ENCODE results near the gene MMP15. TPM values are rescaled to one million over a fixed set of nuclear protein-coding genes. Genes with fewer than 3 reads are reported as not detected.

The MMP15 gene
- total RNA-seq, 1 donor from 2014 or later: 4.6 TPM

DNA sequence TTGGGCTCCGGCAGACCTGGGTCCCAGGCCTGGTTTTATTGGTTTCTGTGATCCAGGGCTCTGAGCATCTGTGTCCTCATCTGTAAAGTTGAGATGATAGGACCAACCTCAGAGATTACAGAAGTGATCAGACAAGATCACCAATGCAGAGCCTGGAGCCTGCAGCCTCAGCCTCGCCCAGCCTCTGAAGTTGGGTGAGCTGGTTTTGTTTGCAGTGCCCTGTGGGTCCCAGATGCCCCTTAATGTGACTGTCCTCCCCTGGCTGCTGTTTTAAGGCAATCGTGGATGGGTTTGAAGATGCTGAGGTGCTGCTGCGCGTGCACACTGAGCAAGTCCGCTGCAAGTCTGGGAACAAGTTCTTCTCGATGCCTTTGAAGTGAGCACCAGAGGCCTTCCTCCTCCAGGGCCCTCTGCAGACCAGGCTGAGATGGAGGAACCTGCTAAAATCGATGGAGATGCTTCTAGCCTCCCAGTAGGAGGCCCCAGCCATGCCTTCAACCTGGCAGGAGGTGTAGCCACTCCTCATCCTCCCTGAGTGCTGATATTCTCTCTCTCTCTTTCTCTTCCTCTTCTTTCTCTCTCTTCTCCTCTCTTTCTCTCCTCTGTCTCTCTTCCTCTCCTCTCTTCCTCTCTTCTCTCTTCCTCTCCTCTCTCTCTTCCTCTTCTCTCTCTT lies 5.6 kb upstream of the MMP15 start:
- no peak for ATAC-seq

DNA sequence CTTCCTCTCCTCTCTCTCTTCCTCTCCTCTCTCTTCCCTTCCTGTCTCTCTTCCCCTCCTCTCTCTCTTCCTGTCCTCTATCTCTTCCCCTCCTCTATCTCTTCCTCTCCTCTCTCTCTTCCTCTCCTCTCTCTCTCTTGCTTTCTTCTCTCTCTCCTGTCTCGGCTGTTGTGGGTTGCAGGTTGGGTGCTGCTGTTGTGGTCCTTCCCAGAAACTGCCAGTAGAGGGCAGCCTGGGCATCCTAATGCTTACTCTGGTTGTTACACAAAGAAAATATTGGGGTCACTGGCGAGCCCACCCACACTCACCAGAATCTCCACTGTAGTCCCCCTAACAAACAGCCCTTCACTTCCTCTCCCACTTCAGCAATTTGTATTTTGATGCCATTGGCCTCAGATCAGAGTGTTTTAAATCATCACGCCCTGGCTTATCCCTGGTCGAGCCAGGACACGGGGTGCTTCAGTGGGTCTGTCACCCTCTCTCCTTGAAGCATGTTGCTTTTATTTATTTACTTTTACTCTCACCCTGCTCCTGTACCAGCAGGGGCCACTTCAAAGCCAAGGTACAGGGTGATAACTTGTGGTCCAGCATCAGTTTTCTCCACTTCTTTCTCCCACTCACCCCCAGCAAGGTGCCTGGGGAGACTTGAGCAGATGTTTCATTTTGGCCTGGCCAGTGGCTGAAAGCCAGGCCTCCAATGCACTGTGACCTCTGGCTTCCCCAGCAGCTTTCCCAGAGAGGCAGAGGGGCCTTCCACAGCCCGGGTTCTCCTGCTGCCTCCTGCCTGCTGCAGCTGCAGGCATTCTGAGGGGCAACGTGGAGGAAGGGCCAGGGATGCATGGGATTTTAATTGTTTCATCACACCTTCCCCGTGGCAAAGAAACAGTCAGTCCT lies 4.7 kb upstream of the MMP15 start:
- no peak for ATAC-seq

DNA sequence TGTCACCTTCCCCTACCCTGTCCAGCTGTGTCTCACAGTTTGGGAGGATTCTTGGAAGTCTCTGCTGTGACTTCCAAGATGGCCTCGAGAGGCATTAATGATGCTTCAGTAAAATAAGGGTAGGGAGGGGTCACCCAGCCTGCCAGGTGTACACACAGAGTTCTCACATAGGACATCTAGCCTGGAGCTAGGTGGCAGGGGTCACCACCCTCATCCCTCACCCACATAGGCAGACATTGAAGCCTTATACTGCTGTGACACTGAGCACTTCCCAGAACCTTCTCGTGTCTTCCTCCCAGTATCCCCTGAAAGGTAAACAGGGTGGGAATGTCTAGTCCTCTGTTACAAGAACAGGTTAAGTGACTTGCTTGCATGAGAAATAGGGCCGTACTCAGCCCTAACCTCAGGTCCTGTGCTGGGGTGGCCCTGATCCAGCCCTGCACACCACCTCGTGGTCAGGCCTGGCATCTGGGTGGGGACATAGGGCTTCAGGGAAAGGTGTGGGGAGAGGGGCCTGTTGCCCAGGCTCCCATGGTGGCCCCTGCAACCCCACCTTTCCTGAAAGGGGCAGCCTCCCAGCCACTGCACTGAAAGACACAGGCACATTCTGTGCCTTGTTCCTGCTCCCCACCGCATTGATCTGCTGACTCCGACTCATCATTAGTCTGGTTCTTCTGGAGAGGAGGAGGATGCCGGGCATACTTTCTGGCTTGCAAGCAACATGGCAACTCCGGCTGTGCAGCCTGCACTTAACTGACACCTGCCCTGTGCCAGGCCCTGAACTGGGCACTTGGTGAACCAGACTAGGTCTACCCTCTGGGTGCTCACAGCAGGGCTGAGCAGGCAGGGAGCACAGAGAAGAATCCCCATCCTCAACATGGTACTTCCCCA lies 3.6 kb upstream of the MMP15 start:
- peak; percentile 10 for ATAC-seq

DNA sequence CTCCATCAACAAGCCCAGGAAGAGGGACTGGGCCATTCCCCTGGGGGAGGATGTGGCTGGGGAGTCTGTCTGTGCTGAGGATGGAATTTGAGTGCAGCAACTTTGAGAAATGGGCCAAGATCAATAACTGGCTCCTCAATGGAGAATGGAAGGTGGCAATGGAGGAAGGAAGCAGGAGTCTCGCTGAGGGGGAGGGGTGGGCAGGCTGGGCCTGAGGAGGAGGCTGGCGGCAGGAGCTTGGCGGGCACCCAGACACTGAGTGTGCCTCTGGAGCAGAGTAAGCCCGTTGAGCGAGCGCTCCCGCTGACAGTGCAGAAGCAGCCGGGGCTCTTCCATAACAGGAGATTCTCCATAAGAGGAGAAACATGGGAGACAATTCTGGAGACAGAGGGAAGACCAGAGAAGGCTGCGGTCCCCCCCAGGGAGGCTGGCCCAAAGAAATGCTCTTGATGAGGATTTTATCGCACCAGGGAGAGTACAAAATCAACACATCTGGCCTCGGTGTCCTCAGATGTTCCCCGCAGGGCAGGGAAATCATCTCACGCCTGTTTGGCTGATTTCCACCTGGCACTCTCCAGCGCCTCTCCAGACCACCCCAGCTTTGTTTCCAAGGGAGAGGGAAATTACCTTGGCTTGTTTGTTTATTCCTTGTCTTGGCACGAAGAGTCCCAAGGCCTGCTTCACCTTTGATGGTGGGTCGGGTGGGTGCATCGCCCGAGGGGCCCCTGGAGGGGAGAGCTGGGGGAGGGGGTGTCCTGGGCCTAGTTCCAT lies 2.8 kb upstream of the MMP15 start:
- ATAC-seq: peak; percentile 28

DNA sequence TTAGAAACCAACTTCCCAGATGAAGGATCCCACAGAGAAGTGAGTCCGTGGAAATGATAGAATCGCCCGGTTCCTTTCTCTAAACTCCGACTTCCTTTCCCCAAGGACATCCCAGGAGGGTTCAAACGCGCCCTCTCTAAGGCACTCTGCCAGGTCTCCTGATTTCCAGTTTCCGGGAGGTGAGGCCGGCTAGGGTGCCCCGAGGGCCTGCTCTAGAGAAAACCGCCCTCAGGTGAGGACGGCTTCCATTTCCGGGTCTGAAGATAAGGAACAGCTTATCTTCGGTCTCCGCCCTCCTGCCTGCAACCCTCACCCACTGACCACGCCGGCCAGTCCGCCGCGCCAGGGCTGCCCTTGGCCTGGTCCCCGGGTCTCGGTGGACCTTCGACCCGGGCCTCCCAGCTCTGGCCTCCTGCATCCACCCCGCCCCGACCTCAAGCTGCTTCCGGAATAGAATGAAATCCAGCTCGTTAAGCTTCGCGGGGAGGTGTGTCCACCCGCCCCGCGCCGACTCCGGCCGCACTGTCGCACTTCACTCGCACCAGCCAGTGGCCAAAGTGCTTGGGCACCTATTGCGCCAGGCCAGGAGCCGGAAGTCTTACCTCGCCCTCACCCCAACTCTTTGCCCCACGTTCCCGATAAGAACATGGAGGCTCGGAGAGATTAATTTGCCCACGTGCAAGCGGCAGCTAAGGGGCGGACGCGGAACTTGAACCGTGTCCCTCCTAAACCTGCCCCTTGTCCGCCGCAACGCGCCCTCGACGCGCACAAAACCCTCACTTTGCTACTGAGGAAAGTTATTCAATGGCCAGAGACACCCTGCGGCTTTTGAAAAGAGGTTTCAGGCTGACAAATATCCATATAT lies 836 bp upstream of the MMP15 start:
- ATAC-seq: peak; percentile 2

DNA sequence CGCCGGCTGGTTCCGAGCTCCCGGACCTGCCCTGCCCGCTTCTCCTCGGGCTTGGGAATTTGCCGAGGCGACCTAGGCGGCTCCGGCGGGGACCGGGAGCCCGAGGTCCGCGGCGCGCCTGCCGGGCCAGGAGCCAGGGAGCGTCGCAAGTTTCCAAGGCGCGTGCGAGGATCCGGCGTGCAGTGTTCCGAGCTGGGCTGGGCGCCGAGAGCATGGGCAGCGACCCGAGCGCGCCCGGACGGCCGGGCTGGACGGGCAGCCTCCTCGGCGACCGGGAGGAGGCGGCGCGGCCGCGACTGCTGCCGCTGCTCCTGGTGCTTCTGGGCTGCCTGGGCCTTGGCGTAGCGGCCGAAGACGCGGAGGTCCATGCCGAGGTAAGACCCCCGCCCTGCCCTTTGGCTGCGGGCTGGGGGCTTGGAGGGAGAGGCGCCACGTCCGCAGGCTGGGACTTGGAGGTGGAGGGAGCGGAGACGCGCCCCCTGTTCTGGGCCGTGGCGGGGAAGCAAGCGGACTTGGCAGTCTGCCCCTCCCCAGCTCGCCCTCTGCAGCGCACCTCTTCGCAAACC lies 668 bp downstream of the MMP15 start:
- peak; percentile 18 for ATAC-seq

DNA sequence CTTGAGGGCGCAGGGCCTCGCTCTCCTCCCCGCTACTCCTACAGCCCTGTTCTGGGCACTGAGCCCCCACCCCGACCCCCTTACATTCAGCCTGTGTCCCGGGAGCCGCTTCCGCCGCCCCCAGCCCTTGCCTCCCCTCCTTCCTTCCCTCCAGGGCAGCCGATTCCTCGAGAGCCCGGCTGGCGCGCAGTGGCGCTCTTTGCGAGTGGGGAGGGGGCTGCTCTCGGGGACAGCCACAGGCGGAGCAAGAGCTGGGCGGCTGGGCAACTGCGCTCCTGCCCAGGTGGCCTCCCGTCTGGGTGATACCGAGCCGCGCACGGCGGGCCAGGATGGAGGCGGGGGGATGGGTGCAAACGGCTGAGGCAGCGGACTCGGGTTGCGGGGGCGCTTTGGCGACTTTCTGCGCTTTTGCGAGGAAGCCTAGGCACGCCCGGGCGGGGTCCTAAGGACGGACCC lies 1.2 kb downstream of the MMP15 start:
- no peak for ATAC-seq

DNA sequence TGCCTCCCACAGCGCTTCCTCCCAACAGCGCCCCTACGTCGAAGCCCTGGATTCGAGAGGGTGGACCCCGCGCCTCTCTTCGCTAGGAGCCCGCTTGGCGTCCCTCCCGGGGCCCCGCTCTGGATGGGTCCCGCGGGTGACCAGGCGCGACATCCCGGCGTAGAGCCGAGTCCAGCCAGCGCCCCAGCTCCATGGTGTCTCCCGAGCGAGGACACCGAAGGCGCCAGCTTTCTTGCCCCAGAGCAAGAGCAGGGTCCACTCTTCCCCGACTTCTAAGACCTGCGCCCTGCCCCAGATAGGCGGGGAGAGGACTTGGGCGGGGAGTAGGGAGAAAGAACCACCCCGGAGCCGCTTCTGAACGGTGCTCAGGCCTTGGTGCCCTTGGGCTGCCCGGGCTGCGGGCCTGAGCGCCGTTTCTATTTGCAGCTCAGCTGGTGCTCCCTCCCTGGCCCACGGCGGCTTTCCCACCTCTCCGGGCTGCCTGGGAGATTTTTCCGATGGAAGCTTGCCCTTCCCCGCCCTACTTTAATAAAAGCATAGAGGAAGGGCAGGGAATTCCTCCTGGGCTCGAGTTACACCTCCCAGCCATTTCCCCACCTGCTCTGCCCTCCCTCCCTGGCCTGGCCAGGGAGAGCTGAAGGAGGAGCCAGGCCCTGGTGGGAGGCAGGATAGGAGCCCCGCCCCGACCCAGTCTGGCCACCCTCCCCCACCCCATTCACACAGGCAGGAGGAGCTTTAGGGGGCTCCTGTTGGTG lies 1.8 kb downstream of the MMP15 start:
- peak; percentile 29 for ATAC-seq

DNA sequence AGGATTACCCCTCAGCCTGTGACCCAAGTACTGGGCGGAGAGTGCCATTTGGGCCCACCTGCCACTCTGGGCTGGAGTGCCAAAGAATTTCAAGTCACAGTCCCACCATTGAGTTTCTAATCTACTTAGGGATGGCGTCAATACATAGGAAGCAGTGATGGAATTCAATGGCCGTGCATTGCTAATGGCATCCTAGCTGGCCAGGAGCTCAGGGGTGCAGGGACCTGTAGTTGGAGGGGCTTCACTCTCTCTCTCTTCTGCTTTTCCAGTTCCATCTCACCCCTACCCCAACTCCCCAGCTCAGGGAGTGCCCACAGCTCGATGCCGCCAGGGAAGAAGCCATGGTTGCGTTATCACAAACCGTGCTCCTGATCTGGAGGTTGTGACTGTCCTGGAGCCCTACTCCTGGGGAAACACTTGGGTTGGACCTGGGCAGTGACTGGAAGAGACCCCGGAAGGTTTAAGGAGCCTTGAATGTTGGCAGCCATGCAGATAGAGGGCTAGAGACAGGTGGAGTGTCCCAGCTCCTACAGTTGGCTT lies 2.4 kb downstream of the MMP15 start:
- ATAC-seq: no peak

DNA sequence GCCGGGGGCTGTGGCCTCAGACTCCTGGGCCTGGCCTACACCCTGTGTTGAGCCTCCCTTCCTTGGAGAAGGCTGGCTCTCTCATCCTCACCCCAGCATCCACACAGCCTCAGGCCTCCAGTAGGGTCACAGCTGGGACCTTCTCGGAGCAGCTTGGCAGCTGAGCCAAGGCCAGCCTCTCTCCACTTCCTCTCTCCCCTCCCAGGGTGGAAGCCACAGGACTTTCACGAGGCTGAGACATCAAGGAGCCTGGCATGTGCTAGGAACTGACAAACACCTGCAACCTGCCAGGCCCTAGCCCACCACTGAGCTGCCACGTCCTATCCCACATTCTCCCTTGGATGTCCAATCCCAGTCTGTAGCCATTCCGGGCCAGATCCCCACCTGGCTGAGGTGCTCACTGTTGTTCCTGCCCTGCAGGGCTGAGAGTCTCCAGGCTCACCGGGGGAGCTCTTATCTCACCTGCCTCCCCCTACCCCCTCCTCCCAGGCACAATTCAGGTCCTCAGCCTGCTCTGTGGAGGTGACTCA lies 3.1 kb downstream of the MMP15 start:
- no peak for ATAC-seq

DNA sequence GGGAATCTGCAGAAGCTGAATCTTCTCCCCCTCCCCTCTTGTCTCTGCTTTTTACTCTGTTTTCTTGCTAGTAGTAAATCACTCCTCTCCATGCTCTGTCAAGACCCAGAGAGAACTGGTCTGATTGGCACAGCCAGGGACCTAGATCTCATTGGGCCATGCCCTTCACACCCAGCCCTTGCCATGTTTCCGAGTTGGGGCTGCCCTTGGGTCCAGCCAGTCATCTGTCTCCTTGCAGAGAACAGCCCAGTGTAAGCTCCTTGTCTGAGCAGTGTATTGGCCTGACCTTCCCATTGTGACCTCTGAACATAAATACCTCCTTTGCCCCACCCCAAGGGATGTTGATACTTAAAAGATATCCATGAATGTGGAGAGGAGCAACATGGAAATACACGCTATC lies 3.9 kb downstream of the MMP15 start:
- no peak for ATAC-seq

DNA sequence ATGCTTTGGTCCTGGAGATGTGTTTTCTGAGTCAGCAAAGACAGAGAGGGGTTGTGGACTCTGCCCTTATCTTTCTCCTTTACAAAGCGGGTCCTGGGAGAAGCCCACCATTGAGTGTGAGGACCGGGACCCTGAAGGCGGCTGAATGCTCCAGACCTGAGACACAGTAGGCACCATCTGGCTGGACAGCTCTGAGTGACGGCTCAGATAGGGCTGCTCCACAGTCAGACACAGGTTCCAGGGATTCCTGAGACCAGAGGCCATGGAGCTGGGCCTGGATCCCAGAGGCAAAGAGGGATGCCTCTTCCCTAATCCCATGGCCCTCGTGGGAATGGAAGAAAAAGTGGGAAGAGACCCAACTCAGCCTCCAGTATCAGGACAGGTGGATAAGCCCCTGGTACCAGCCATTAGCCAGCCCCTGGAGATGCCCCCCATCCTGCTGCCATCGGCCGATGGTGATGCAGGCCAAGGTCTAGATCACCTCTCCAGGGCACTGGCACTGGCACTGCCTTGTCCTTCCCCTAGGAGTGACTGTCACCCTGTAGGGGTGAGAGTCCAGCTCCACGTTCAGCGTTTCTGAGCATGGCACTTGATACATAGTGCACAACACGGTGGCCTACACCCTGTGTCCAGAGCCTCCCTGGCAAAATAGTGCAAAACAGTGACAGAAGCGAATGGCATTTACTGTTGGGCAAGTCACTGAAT lies 4.7 kb downstream of the MMP15 start:
- ATAC-seq: no peak

DNA sequence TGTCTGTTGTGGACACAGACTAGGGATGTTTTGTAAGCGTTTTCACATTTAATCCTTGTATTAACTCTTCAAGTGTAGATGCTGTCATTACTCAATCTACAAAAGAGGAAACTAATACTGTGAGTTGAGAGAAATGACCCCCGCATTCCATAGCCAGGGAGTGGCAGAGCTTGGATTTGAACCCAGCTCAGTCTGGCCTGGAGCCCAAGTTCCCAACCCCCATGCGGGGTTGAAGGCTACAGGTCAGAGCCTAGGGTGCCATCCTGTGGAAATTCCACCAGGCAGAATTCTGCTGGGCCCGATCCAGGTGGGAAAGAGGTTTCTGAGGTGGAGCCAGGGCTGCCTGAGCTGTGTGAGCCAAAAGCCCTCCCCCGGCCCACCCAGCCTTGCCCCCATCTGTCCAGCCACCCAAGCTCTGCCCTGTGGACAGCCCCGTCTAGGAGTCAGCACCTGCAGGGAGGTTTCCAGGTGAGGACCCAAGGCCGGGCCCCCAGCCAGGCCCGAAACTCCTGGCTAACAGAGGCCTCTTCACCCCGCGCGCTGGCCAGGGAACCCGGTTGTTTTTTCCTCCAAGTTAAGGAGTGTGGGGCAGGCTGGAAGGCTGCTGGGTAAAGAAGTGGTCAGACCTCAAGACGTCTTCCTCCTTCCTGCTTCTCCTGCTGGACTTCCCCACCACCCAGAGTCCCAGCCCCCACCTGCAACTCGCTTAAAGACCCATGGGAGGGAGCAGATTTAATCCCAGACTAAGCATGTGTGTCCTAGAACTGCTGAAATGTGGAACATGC lies 5.7 kb downstream of the MMP15 start:
- no peak for ATAC-seq

DNA sequence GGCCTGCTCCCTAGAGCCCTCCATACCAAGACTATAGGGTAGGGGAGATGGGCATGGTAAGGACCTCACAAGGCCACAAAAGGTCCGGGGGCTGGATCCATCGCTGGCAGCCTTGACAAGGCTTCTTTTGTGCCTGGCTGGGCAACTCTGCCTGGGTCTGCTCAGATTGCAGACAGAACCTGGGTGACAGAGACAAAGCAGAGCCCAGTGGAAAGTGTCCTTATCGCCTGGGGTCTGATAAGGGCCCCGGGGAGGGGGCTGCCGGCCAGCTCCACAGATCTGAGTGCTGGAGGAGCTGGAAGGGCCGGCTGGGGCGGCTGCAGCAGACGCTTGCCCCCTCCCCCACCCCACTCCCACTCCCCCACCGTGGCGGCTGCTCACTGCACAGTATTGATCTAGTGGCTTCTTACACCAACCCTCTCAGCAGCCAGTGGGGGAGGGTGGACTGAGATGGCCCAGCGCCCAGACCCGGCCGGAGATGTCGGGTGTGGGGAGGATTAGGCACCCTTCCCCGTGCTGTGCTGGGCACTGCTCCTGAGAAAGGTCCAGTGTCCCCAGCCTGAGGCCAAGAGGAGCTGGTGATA lies 7.2 kb downstream of the MMP15 start:
- ATAC-seq: no peak

DNA sequence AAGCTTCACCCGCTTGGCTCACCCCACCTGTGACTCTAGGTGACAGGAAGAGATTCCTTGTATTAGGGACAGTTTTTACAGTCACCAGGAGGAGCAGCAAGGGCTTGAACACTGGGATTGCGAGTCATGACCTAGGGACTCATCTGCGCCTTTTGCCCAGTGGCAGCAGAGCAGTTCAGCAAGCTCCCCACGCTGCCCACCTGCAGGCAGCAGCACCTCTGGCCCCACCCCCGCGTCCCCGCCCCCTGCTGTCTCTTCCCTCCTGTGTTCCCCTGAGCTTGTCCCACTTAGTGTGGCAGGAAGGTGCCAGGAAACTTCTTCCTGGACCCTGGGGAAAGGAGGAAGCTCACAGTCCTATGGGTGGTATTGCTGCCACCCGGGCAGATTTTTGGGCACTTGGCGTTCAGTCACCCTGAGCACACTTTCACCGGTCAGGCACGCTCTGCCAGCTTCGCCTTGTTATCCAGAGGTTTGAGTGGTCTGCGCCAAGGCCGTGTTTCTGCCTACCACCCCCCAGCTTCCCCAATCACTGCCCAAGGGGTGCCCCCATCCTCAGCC lies 8.7 kb downstream of the MMP15 start:
- no peak for ATAC-seq

DNA sequence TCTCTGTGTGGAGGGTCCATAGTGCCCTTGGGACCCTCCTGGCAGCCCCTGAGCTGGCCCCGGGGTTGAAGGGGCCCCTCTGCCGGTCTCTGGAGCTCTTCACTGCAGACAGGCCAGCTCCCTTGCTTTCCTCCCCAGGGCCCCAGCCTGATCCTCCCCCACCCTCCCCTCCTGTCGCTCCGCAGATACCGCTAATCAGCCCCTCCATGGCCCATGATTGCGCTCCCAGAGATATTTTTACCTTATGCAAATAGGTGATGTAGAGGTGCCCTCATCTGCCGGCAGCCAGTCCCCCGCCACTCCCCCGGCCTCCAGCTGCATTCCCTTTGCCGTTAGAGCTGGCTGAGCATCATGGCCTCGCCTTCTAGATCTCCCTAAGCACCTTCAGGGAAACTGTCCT lies 9.2 kb downstream of the MMP15 start:
- ATAC-seq: no peak
